Mucosa of gallbladder (tissue), 1 donor: Measurements from ENCODE around the gene BAHCC1. TPM values are rescaled to one million over a fixed set of nuclear protein-coding genes. Genes with fewer than 3 reads are reported as not detected.

Experiments used
- DNase-seq: peaks from one replicate; pipeline ENCODE4 v3.0.0-alpha.2; 2020; ENCODE audit warnings: low spot score
- total RNA-seq: library from RNA; stranded (reverse); gene quantifications from one replicate; pipeline ENCODE4 v1.2.1, GENCODE V29; 2021
- donor health status: DM: no; HTN: no; CAD: no.

BAHCC1 gene
- total RNA-seq, 1 donor from 2014 or later = 77.4 TPM

DNA sequence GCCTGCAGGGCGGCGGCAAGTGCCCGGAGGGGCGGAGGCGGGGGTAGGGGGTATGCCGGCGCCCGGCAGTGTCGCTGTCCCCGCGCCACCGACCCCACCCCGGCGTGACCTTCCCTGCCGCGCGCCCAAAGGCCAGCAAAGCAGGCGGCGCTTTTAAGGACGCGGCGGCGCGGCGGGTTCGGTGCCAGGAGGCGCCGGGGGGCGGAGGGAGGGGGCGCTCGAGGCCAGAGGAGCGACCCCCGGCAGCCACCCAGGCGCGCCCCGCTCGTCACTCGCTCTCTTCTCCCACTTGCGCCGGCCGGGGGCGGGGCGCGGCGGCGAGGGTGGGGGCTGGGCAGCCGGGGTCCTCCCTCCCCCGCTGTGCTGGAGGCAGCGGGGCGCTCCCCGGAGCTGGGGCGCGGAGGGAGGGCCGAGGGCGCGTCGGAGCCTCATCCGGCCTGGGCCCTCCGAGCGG lies 8.6 kb upstream of the BAHCC1 start:
- DNase-seq = no peak

DNA sequence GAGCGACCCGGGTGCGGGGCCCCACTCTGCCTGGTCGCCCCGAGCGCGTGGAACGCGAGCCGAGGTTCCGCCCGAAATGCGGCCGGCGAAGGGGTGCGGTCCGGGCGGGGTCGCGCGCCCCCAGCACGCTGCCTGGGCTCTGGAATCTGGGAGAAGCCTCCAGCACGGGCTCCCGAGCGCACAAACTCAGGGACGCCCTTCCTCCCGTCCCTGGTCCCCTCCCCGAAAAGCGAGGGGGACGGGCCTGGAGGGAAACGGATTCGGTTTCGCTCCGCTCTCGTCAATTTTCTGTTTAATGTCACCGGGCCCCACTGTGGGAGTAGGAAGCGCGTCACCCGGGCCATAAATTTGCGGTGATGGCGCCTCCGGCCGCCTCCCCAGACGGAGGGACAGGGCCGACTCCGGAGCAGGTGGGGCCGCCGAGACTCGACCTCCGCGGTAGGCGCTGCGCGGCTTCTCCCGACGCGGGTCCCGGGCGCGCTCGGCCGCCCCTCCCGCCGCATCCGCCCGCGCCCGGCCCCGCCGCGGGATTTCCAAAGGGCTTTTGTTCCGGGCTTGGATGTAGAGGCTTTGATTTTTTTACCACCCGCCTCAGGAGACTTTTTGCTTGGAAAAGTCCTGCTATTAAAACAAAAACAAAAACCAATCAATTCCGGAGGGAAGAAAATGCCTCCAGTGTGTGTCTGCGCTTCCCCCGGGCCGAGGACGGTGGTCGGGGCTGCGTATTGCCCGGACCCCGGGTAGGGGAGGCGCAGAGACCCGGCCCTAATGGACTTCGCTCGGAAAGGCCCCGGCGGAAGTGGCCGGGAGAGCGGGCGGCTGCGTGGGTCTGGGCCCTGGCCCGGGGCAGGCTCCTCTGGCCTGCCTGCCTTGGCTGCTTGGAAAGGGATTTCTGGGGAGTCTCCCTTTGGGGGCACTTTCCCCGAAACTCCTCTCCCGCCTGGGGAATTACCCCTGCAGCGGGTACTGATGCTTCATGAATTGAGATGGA lies 7.9 kb upstream of the BAHCC1 start:
- DNase-seq = no peak

DNA sequence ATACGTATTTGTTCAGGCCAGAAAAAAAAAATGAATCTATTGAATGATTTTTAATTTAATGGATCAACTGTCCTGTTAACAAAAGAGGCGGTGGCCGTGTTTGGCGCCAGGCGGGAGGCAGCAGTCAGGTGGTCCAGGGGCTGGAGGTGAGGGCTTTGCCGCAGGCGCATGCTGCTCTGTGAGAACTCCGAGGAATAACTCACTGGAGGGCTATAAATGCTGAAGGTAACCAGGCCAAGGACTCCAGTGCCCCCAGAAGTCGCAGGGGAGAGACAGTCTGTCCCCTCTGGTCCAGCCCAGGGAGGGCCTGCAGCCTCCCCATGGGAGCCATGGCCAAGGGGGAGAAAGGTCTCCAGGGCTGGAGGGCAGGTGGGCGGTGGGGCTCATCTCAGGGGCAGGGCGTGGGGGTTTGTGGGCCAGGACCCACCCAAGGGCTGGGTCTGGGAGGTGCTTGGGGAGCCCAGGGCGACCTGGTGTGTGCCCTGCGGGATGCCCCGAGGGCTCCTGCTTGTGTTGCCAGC lies 7.1 kb upstream of the BAHCC1 start:
- no peak for DNase-seq

- no peak for DNase-seq
Measured at GRCh38 chr17:81388612-81389367, 6.5 kb upstream of the BAHCC1 start.

DNA sequence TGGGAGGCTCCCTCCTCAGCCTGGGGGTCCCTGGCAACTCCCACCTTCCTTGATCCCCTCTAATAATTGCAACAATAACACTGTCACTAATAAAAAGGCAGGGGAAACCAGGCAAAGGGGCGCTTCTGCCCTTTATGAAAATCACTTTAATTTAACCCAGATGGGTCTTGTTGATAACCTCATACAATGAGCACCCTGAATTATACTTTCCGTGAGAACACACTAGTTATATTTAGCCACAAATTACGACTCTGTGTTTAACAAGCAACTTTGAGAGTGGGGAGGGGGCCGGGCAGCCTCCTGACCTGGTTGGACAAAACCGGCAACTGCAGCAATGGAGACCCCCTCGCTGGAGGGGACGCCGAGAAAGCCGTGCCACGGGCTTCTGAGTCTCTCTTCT lies 5.7 kb upstream of the BAHCC1 start:
- DNase-seq = no peak

DNA sequence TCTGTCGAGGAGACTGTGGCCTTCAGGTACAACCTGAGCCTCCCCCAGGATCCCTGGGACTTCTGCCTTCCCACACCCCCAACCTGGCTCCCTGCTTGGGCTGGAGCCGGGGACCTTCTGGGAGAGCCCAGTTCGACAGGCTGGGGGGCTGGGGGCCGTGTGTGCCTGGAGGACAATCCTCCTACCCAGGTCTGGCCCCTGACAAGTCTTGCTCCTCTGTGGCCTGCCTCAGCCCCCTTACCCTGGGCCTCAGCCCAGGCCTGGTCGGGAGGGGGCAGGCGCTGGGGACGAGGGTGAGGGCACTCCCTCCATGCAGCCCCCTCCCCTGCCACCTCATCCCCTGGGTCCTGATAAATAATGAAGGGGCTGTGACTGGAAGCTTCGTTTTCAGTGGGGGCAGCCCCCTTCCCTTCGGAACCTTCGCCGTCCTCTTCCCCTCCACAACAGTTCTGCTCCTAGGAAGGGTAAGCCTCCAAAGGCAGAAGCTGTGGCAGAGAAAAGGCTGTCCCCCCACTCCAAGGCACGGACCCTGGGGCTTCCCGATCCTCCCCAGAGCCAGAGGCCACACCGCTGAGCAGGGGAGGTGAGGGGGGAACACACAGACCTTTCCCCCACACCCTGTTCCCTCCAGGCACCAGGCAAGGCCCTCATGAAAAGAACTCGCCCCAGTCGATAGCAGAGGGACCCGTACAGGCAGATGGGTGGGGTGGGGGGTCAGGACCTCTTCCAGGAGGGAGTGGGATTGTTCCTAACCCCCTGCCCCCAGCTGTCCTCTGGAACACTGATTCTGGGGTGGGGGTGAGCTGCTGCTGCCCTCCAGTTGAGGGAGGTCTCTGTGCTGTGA lies 5.0 kb upstream of the BAHCC1 start:
- DNase-seq = no peak

DNA sequence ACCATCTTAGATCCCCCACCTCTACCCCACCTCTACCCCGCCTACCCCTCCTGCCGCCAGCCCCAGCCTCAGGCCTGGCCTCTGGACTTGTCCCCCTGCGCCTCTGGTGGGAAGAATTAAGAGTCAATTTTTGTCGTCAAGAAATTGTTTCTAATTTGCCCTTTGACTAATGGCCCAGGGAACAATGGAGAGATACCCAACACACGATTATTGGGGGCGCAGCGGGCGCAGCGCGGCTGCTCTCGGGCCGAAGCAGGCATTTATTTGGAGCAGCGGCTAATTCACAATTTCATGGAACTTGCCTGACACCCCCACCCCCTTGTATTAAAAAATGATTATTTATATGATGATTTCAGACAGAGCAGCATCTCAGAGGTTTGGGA lies 4.4 kb upstream of the BAHCC1 start:
- DNase-seq = no peak

DNA sequence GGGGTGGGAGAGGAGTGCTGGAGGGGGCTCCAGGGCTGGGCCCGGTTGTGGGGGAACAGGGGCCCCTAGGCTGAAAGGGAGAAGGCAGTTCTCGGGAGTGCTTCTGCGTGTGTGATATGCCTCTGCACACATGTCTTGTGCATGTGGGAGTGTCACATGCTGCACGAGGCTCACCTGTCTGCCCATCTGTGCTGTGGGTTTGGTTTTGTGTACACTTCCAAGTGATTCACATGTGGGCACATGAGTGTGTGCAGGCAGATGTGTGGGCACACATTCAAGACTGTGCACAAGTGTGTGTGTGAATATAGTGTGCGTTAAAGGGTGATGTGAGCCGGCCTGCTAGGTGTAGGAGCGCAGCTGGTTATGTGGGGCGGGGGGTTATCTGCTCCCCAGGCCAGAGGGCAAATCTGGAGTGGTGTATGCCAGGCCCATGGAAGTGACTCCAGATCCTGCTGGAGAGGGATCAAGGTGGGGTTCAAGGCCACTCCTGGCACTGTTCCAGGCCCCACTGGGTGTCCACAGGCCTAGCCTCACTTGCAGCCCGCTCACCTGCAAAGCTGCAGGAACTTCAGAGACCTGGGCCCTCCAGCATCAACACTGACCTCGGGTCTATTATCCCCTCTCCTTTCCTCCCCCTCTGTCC lies 3.8 kb upstream of the BAHCC1 start:
- DNase-seq = no peak

- no peak for DNase-seq
Measured at GRCh38 chr17:81391936-81392908, 3.0 kb upstream of the BAHCC1 start.

DNA sequence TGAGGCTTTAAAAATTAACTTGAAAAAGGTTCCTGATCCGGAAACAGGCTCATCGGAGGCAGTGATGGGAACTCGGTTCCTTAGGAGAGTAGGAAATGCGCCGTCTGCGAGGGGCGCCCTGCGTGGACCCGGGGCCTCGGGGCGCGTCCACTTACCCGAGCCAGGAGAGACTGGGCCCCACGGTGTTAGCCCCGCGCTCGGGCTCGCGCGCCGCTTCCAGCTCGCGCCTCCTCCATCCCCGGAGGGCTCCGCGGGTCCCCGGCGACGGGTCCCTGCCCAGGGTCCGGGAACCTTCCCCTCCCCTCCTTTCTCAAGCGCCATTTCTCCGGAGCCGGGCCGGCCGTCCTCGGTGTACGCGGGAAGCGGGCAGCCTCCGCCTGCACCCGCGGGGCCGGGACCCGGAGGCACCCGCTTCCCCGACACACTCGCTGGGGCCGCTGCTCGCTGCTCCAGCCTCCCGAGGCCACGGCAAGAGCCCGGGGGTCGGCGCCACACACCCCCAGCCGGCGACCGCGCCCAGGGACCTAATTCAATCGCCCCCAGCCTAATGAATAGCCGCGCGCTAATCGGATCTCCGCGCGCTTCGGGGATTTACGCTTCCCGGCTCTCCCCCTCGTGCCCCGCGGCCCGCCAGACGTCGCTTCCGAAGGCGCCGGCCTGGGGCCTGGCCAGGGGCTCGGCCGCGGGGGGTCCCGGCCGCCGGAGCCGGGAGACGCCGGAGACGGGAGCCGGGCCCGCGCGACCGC lies 2.2 kb upstream of the BAHCC1 start:
- no peak for DNase-seq

- DNase-seq = peak; percentile 100
Measured at GRCh38 chr17:81393684-81394376, 1.4 kb upstream of the BAHCC1 start.

GRCh38 chr17:81394377-81394920 lies 808 bp upstream of the BAHCC1 start:
- DNase-seq = no peak

- no peak for DNase-seq
Measured at GRCh38 chr17:81395600-81396277, 482 bp downstream of the BAHCC1 start.

DNA sequence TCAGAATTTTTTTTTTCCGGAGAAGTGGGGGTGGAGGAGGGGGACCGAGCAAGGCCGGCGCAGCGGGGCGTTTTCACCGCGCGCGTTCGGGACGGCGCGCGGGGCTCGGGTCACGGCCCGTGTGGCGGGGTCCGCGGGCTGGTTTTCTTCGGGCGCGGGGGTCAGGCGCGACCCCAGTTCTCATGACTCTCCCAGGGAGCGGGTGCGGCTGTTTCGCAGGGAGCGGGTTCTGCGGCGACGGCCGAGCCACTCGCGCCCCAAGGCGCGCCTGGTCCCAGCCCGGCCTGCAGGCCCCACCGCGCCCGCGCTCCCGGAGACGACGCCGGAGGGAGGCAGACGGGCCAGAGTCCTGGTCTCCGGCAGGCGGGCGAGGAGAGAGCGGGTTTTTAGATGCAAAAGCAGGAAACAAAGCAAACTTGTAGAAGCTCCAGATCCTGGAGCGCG lies 1.0 kb downstream of the BAHCC1 start:
- no peak for DNase-seq

DNA sequence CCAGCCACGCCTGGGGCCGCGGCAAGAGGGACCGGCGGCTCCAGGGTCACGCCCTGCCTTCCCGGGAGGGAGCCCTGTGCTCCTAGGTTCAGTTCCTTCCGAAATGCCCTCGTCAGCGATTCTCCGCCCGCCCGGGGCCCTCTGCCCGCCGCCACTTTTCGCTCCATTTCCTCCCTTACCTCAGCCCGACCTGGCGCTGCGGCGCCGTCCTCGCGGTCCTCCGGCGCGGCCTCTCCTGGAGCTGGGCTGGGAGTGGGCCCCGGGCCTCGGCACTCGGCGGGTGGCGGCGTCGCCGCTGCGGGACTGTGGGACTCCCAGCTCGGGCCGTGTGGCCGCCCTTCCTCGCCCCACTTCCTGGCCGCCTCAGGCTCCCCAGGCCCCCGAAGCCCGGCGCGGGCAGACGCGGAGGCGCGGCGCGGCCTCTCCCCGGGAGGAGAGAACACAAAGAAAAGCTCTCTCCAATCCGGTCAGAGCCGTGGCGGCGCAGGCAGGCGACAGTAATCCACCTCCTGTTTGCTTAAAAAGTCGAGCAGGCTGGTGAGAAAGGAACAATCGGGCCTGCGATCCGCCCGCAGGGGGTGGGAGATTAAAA lies 1.6 kb downstream of the BAHCC1 start:
- no peak for DNase-seq

DNA sequence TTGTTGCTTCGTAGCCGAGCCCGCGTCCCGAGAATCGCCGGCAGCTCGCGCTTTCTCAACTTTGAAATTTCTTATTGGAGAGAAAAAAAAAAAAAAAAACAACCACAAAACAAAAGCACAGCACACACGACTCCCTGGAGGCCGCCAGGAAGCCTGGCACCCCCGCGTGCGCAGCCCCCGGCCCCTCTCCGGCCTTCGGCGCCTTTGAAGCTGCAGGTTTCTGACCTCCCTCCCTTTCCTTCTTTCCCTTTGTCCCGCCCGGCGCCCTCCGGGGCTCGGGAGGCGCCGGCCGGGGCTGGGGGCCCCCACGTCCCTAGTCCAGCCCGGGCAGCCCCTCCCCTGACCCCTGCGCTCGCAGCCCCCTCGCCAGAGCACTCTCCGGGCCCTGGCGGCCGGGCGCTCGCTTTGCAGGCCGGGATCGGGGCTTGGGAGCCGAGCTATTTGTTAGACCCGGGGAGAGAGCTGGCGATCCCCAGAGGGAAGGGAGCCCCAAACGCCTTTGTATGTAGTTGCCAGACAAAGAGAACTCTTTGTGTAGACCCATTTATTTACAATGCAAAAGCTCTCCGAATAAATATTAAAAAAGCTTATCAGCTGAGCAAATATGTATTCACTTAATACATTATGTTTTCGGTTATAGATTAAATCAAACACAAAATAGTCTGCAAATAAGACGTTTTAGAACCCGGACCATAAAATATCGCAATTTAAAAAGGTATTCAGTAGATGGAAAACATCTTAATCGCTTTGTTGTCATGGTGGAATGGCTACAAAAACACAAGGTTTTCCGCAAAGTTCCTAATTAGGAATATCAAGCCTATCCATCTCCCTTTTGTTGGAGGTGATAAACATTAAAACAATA lies 2.3 kb downstream of the BAHCC1 start:
- DNase-seq = no peak
